ENCODE data around the gene DAPK1.

DNA sequence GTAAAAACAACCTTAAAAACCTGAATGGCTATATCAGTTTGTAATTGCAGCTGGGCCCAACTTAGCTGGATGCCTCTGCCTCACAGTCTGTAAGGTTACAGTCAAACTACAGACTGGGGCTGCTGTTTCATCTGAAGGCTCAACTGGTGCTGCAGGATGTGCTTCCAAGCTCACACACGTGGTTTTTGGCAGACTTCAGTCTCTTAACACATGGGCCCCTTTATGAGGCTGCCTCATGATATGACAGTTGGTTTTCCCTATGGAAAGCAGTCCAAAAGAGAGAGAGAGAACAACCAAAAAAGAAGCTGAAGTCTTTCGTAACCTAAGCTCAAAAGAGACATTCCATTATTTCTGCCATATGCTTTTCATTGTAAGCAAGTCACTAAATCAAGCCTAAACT lies 255.6 kb downstream of the DAPK1 start:
- TF ChIP-seq, protein P1, sequence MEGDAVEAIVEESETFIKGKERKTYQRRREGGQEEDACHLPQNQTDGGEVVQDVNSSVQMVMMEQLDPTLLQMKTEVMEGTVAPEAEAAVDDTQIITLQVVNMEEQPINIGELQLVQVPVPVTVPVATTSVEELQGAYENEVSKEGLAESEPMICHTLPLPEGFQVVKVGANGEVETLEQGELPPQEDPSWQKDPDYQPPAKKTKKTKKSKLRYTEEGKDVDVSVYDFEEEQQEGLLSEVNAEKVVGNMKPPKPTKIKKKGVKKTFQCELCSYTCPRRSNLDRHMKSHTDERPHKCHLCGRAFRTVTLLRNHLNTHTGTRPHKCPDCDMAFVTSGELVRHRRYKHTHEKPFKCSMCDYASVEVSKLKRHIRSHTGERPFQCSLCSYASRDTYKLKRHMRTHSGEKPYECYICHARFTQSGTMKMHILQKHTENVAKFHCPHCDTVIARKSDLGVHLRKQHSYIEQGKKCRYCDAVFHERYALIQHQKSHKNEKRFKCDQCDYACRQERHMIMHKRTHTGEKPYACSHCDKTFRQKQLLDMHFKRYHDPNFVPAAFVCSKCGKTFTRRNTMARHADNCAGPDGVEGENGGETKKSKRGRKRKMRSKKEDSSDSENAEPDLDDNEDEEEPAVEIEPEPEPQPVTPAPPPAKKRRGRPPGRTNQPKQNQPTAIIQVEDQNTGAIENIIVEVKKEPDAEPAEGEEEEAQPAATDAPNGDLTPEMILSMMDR (IDR thresholded peaks at IDR 0.05) = no peak
- TF ChIP-seq POLR2A (IDR thresholded peaks at IDR 0.05) = no peak
- TF ChIP-seq EP300 (IDR thresholded peaks at IDR 0.05) = no peak

All from stomach (tissue), 4 donors.